Activated T-cell treated with anti-CD3 and anti-CD28 coated beads for 24 hours (primary cell): ENCODE measurements around the gene TMEM255B.

ENCODE experiments used
- DNase-seq: peaks from one replicate; pipeline ENCODE4 v3.0.0-alpha.2; 2020; ENCODE audit warnings: low read depth

Gene TMEM255B

DNA sequence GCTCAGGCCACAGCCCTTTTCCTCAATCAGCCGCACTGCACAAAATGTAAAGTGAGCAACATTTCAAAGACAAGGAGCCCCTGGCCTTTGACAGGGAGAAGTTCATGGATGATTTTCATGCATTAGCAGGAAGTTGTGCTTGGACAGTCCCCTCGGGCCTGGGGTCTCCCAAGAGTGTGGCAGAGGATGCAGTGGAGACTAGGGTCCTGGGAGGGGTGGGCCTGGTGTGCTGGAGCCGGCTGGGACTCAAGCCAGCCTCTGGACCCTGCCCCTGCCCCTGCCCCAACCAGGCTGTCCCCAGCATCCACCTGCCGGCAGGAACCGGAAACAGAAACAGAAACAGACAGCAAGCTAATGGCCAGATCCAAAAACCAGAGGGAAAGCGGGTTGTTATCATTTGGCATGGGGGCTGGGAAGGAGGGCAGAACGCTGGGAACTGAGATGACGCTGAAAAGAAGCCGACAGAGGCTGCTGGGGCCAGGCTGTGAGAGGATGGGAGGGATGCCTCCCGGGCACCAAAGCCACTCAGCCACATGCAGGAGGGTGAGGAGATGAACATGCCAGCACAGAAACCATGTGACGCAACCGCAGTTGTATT, 102.5 kb downstream of the TMEM255B start:
- no peak for DNase-seq

DNA sequence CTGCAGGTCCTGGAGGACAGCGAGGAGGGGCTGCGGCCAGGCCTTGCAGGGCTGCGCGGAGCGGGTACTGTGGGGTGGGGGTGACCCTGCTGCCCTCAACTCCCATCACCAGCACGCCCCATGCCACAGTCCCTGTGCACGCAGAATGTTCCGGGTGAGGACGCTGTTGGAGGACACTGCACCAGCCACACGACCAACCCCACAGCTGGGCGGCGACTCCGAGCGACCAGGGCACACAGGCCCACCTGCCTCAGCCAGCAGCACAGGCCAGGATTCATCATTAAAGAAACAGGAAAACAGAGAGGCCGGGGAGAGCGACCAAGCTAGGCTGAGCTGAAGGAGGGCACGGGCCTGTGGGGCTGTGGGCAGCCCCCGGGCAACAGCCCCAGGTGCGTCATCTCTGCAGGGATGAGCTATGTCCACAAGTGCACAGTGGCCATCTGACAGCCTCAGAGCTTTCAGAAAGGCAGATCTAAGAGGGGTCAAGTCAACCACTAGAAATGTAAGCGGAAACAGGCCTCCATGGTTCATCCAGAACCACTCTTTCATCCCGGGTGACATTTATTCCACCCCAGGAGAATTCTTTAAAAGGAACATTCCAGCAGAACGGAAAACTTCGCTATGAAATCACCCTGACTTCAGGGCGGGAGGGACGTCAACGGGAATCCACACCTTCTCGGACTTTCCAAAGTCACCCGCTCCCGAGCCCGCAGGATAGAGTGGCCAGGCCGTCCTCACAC, 103.3 kb downstream of the TMEM255B start:
- DNase-seq, result no peak

DNA sequence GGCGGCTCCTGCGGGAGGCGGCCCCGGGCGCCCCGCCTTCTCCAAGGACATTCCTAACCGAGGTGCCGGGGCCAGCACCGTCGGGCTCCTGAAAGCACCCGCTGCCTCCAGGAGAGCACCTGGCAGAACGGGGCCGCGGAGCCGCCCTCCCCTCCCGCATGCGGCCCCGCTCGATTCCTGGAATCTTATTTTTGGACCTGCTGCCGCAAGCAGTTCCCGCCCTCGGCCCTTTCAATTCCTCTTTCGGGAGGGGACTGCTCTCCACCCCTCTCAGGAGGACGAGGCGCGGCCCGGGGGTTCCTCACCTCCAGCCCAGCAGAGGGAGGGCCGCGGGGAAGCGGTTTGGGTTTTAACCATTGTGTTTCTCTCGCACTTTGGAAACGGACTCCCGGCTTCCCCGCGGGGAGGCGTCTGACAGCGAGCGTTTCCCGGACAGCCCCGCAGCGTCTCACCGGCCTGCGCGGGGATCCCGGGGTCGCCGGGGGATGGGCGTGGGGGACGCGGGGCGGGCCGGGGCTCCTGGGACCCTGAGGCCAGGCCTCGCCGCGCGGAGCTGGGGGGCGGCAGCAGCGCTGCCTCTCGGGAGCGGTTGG, 104.0 kb downstream of the TMEM255B start:
- no peak for DNase-seq

DNA sequence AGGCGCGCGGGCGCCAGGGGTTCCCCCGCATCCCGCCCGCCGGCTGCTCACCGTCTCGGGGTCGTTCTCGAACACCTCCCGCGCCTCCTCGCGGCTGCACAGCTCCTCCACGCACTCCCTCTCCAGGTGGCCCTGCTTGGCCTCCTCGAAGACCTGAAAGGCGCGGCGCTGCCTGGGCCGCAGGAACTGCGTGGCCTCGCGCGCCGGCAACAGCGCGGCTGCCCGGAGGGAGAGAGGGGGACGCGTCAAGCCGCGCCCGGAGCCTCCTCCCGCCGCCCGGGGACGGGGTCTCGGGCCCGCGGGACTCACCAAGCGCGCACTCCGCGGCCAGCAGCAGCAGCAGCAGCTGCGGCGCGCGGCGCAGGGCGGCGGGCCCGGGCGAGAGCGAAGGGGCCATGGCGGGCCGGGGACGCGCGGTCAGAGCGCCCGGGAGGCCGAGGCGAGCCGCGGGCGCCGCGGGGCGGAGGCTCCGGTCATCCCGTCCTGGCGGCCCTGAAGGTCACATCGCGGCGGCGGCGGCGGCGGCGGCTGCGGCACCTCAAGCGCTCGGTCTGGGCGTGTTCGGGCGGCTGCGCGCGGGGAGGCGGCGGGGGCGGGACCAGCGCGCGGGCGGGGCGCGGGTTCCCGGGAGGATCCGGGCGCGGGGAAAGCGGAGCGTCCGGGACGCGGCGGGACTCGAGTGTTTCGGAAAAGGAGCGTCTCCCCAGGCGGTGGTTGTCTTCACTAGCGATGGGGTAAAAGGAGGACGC, 104.7 kb downstream of the TMEM255B start, which contains the start of gene GAS6:
Gene GAS6 (minus strand): TSS at position 553 of the 749 bp plus-strand sequence. CDS start 156 bp downstream, at position 397.
- DNase-seq, result no peak

DNA sequence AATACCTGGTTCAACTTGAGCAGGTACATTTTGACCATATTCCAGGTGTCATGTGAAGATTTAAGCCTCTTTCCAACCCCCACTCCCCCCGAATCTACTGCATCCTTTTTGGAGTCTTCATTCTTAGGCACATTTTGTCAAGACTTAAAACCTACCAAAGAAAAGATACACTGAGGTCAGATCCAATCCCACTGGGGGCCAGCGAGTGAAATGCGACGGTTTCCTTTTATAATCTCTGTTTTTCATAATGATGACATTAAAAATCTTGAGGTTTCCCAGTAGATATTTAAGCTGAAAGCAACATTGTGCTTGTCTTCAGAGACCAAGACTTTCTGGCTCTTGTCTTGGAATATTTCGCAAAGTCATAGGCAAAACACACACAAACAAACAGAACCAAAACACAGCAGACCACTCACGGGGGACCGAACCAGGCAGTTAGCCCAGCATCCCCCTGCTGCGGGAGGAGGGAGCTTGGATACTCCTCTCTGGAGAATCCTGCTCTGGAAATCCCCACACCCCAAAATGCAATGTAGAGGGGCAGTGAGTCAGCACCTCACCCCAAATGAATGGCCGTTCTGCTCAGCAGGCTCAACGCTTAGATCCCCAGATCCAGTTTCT, 105.4 kb downstream of the TMEM255B start:
- DNase-seq, result no peak

DNA sequence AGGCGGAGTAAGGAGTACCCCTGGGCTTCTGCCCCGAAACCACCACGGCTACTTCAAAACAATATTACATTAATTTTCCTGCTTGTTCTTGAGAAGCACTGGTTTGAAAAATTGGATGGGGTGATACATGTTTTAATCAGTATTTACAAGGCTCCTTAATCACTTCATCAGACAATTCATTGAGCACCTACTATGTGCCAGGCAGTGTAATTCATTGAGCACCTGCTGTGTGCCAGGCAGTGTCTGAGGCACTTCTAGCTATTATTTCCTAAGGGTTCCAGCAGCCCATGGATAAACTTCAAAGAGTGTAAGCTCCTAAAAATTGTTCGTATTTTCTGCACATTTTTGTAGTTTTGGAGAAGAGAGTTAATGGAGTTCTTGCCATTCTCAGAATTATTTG, 106.4 kb downstream of the TMEM255B start:
- no peak for DNase-seq
